H9 (cell line): ENCODE measurements around the gene SPOCK3. TPM values are rescaled to one million over a fixed set of nuclear protein-coding genes. Genes with fewer than 3 reads are reported as not detected.
A peak's percentile ranks its signal among the peaks of the same experiment; 100 is the strongest.

Source experiments
- DNase-seq: peaks from one replicate; pipeline ENCODE4 v3.0.0-alpha.2; 2017
- H2AFZ ChIP-seq: one replicate; pipeline ENCODE4 v1.6.1; 2013; ENCODE audit warnings: mild to moderate bottlenecking, low read length, control low read depth, moderate library complexity
- H2AK5ac ChIP-seq: 2 replicates; pipeline ENCODE4 v1.6.1; 2013; ENCODE audit warnings: low read length, control low read depth, mixed read lengths; ENCODE audit not compliant: insufficient read length
- H2BK120ac ChIP-seq: one replicate; pipeline ENCODE4 v1.6.1; 2013; ENCODE audit warnings: low read depth, mild to moderate bottlenecking, low read length, control low read depth, inconsistent platforms; ENCODE audit not compliant: poor library complexity, severe bottlenecking
- H2BK12ac ChIP-seq: 2 replicates; pipeline ENCODE4 v1.6.1; 2013; ENCODE audit warnings: low read length, control low read depth, mixed read lengths, low read depth; ENCODE audit not compliant: insufficient read length
- H2BK15ac ChIP-seq: 2 replicates; pipeline ENCODE4 v1.6.1; 2013; ENCODE audit warnings: low read depth, low read length, control low read depth
- H2BK20ac ChIP-seq: one replicate; pipeline ENCODE4 v1.6.1; 2013; ENCODE audit warnings: low read depth, mild to moderate bottlenecking, low read length, control low read depth, inconsistent platforms; ENCODE audit not compliant: poor library complexity, severe bottlenecking
- H2BK5ac ChIP-seq: 2 replicates; pipeline ENCODE4 v1.6.1; 2013; ENCODE audit warnings: low read length, control low read depth, mixed read lengths; ENCODE audit not compliant: insufficient read length
- H3K14ac ChIP-seq: 2 replicates; pipeline ENCODE4 v1.6.1; 2013; ENCODE audit warnings: low read length, control low read depth; ENCODE audit not compliant: insufficient read depth
- H3K18ac ChIP-seq: 2 replicates; pipeline ENCODE4 v1.6.1; 2013; ENCODE audit warnings: low read depth, mild to moderate bottlenecking, mixed read lengths, low read length, control low read depth; ENCODE audit not compliant: insufficient read length
- H3K23ac ChIP-seq: 2 replicates; pipeline ENCODE4 v1.6.1; 2013; ENCODE audit warnings: low read length, control low read depth, mixed read lengths, low read depth; ENCODE audit not compliant: insufficient read length
- H3K23me2 ChIP-seq: 2 replicates; pipeline ENCODE4 v1.6.1; 2013; ENCODE audit warnings: low read depth, mild to moderate bottlenecking, mixed read lengths, low read length, control low read depth; ENCODE audit not compliant: insufficient read length, poor library complexity, severe bottlenecking
- H3K27ac ChIP-seq: 2 replicates; pipeline ENCODE4 v1.5.1; 2013; ENCODE audit warnings: low read length, control low read depth, mixed read lengths, low read depth; ENCODE audit not compliant: insufficient read length
- H3K27me3 ChIP-seq: 2 replicates; pipeline ENCODE4 v1.6.1; 2013; ENCODE audit warnings: low read length, control low read depth, inconsistent platforms; ENCODE audit not compliant: insufficient read depth
- H3K4ac ChIP-seq: 2 replicates; pipeline ENCODE4 v1.6.1; 2013; ENCODE audit warnings: low read depth, mild to moderate bottlenecking, control low read depth, inconsistent platforms, low read length, moderate library complexity
- H3K4me1 ChIP-seq: 2 replicates; pipeline ENCODE4 v1.6.1; 2013; ENCODE audit warnings: low read length, control low read depth, inconsistent platforms; ENCODE audit not compliant: insufficient read depth
- H3K4me2 ChIP-seq: 2 replicates; pipeline ENCODE4 v1.6.1; 2013; ENCODE audit warnings: low read length, control low read depth, mixed read lengths; ENCODE audit not compliant: insufficient read length, insufficient read depth
- H3K56ac ChIP-seq: 2 replicates; pipeline ENCODE4 v1.6.1; 2013; ENCODE audit warnings: low read depth, mild to moderate bottlenecking, mixed read lengths, low read length, control low read depth; ENCODE audit not compliant: insufficient read length
- H3K79me1 ChIP-seq: 2 replicates; pipeline ENCODE4 v1.6.1; 2013; ENCODE audit warnings: low read depth, mild to moderate bottlenecking, moderate library complexity, low read length, control low read depth, inconsistent platforms; ENCODE audit not compliant: insufficient read depth, poor library complexity, severe bottlenecking
- H3K79me2 ChIP-seq: 2 replicates; pipeline ENCODE4 v1.6.1; 2013; ENCODE audit warnings: low read length, control low read depth, inconsistent platforms; ENCODE audit not compliant: insufficient read depth
- H3K9ac ChIP-seq: 2 replicates; pipeline ENCODE4 v1.6.1; 2013; ENCODE audit warnings: low read length, control low read depth, mixed read lengths; ENCODE audit not compliant: insufficient read length; ENCODE audit errors: extremely low read depth
- H3K9me3 ChIP-seq: one replicate; pipeline ENCODE4 v1.6.1; 2013; ENCODE audit warnings: low read depth, low read length, inconsistent platforms; ENCODE audit not compliant: control insufficient read depth
- H3T11ph ChIP-seq: one replicate; pipeline ENCODE4 v1.6.1; 2013; ENCODE audit warnings: mild to moderate bottlenecking, low read length, control low read depth, inconsistent platforms
- H4K20me1 ChIP-seq: one replicate; pipeline ENCODE4 v1.6.1; 2013; ENCODE audit not compliant: control insufficient read depth, insufficient read length, insufficient read depth
- H4K5ac ChIP-seq: 2 replicates; pipeline ENCODE4 v1.6.1; 2013; ENCODE audit warnings: low read depth, mild to moderate bottlenecking, mixed read lengths, low read length, control low read depth; ENCODE audit not compliant: insufficient read length
- H4K8ac ChIP-seq: replicated peaks from 2 replicates; pipeline ENCODE4 v1.6.1; 2013; ENCODE audit warnings: low read length, control low read depth, mixed read lengths, low read depth; ENCODE audit not compliant: insufficient read length
- H4K91ac ChIP-seq: 2 replicates; pipeline ENCODE4 v1.6.1; 2013; ENCODE audit warnings: low read depth, mild to moderate bottlenecking, moderate library complexity, mixed read lengths, low read length, control low read depth; ENCODE audit not compliant: insufficient read length
- H3K27ac Mint-ChIP-seq, 3 experiments: 2 replicates in 2 of 3; 3 replicates in 1 of 3; pipeline ENCODE4 v1.8.0; 2020 to 2021; ENCODE audit warnings: mixed read lengths in 3 of 3, mild to moderate bottlenecking in 1 of 3, moderate library complexity in 1 of 3
- H3K27me3 Mint-ChIP-seq: 2 replicates; pipeline ENCODE4 v1.8.0; 2021; ENCODE audit warnings: low read depth, mild to moderate bottlenecking, moderate library complexity, mixed read lengths
- H3K36me3 Mint-ChIP-seq, 3 experiments: 2 replicates in 2 of 3; 3 replicates in 1 of 3; pipeline ENCODE4 v1.8.0; 2020 to 2021; ENCODE audit warnings: low read depth in 3 of 3, mixed read lengths in 3 of 3; ENCODE audit not compliant: insufficient read depth in 1 of 3
- H3K4me1 Mint-ChIP-seq, 2 experiments: 2 replicates each; pipeline ENCODE4 v1.8.0; 2020; ENCODE audit warnings: mixed read lengths in 2 of 2
- H3K4me3 Mint-ChIP-seq, 2 experiments: 2 replicates in 1 of 2; 3 replicates in 1 of 2; pipeline ENCODE4 v1.8.0; 2020 to 2021; ENCODE audit warnings: mild to moderate bottlenecking in 2 of 2, mixed read lengths in 2 of 2, moderate library complexity in 1 of 2
- H3K9me3 Mint-ChIP-seq, 2 experiments: 2 replicates in 1 of 2; 3 replicates in 1 of 2; pipeline ENCODE4 v1.8.0; 2020; ENCODE audit warnings: mild to moderate bottlenecking in 2 of 2, mixed read lengths in 2 of 2, moderate library complexity in 1 of 2
- CTCF ChIP-seq: fragments of 200-600 bp; sonication (generic); conservative IDR thresholded peaks from 3 replicates; pipeline ENCODE4 v1.8.0; 2021; ENCODE audit warnings: antibody characterized with exemption, mild to moderate bottlenecking
- total RNA-seq: library from RNA; stranded (reverse); gene quantifications from 2 replicates; pipeline ENCODE4 v1.2.1, GENCODE V29; 2021

SPOCK3 gene
- total RNA-seq, 1 experiment from 2014 or later = 0.28 TPM

- H3K27me3 Mint-ChIP-seq = no peaks in the 10 kb centered on the region
- H3K27ac Mint-ChIP-seq = 0 out of 7 replicates have a peak overlapping the region, but pooled peaks of 1 of the 3 experiments have one; percentile 3
- peaks cover 0 to 36% (median 12%) of the 10 kb centered on the region in 3 experiments; a peak in 5 of 7 replicates for H3K36me3 Mint-ChIP-seq
- H4K5ac ChIP-seq = no peak overlapping the region
- no peak overlapping the region for H2AFZ ChIP-seq
- H2AK5ac ChIP-seq = no peak overlapping the region
- TF ChIP-seq CTCF = no peak
- no peak overlapping the region for H3K4ac ChIP-seq
- no peaks in the 10 kb centered on the region for H3K79me2 ChIP-seq
- H3K79me1 ChIP-seq = no peaks in the 10 kb centered on the region
- DNase-seq = no peak
- peaks cover 6% of the 10 kb centered on the region for H3K9me3 ChIP-seq
- no peak overlapping the region for H3K56ac ChIP-seq
- H2BK120ac ChIP-seq = no peak overlapping the region
- no peak overlapping the region for H3K4me2 ChIP-seq
- no peaks in the 10 kb centered on the region for H4K20me1 ChIP-seq
- H3K9me3 Mint-ChIP-seq = peaks cover 8 to 13% of the 10 kb centered on the region in 2 experiments
- no peak overlapping the region for H3T11ph ChIP-seq
- no peak overlapping the region for H2BK20ac ChIP-seq
- no peak overlapping the region for H3K9ac ChIP-seq
- H3K23ac ChIP-seq = no peak overlapping the region
- no peak overlapping the region for H3K18ac ChIP-seq
- H3K4me3 Mint-ChIP-seq = no peak overlapping the region
- H3K4me1 ChIP-seq = no peaks in the 10 kb centered on the region
- H3K27me3 ChIP-seq = no peaks in the 10 kb centered on the region
- peaks cover 0 to 3% of the 10 kb centered on the region in 2 experiments; a peak in 2 of 4 replicates for H3K4me1 Mint-ChIP-seq
- H3K27ac ChIP-seq = no peak overlapping the region
- no peak overlapping the region for H2BK15ac ChIP-seq
- no peak overlapping the region for H4K91ac ChIP-seq
- no peak overlapping the region for H2BK5ac ChIP-seq
- no peak overlapping the region for H4K8ac ChIP-seq
- H2BK12ac ChIP-seq = no peak overlapping the region
- no peak overlapping the region for H3K14ac ChIP-seq
- H3K23me2 ChIP-seq = no peaks in the 10 kb centered on the region
Measured at GRCh38 chr4:166846939-166847338, 387.4 kb downstream of the SPOCK3 start.
